ENCODE data around the gene KCNMA1. TPM values are rescaled to one million over a fixed set of nuclear protein-coding genes. Genes with fewer than 3 reads are reported as not detected.

The KCNMA1 gene
- total RNA-seq, 1 donor from 2014 or later: 87.6 TPM

DNA sequence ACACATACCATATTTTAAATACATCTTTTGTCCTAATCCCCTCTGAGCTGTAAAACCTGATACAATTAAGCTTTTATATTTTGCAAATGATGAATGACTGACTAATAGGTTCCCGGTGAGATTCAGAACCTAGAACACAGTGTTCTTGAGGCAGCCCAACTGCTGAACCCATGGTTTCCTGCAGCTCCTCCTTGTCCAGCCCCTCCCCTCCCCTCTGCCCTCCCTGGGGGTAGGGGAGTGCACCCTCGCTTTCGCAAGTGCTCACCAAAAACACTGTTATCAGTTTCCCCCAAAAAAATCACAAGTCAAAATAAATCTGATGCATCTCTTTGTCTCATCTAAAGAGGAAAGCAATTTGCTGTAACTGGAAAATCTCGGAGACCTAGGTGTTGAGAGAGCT, 602.8 kb downstream of the KCNMA1 start:
- no peaks in the 10 kb centered on the region for H3K9me3 Mint-ChIP-seq (ENCODE audit: low read depth)
- no peak for TF ChIP-seq CTCF (IDR thresholded peaks at IDR 0.05)
- H3K4me3 Mint-ChIP-seq (ENCODE audit: unreplicated experiment): no peak overlapping the region
- H3K27me3 Mint-ChIP-seq (ENCODE audit: low read depth): no peaks in the 10 kb centered on the region
- H3K36me3 Mint-ChIP-seq (ENCODE audit: low read depth): peaks cover 3% of the 10 kb centered on the region
- no peak for DNase-seq (ENCODE audit: low spot score)
- H3K4me1 Mint-ChIP-seq (ENCODE audit: low read depth): no peaks in the 10 kb centered on the region
- H3K27ac Mint-ChIP-seq (ENCODE audit: unreplicated experiment): no peak overlapping the region

- no peak for DNase-seq (ENCODE audit: low spot score)
- no peak for TF ChIP-seq CTCF (IDR thresholded peaks at IDR 0.05)
- Mint-ChIP-seq H3K27me3 (ENCODE audit: low read depth) (no peaks in the 10 kb centered on the region), H3K4me3 (ENCODE audit: unreplicated experiment) (no peak overlapping the region), H3K27ac (ENCODE audit: unreplicated experiment) (no peak overlapping the region), H3K9me3 (ENCODE audit: low read depth) (no peaks in the 10 kb centered on the region), H3K36me3 (ENCODE audit: low read depth) (peaks cover 3% of the 10 kb centered on the region), H3K4me1 (ENCODE audit: low read depth) (no peaks in the 10 kb centered on the region)
Measured at GRCh38 chr10:77034240-77034639, 603.4 kb downstream of the KCNMA1 start.

DNA sequence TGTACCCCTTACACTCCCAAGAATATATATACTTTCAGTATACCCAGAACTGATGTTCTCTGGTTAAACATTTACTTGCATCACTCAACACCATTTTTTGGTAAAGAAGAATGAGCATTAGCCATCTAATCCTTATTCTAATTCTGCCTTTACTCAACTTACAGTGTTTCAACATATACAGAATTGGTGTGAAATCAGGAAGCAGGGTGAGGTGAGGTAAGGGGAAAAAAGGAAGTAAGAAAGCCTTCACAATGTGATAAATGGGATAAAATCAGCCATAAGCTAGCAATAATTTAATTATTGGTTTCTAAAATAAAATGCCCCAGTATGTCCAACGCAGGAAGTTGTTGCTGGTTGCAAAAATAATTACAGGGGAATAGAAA, 605.4 kb downstream of the KCNMA1 start:
- no peak for DNase-seq (ENCODE audit: low spot score)
- Mint-ChIP-seq H3K4me3 (ENCODE audit: unreplicated experiment) (no peak overlapping the region), H3K36me3 (ENCODE audit: low read depth) (peaks cover 2% of the 10 kb centered on the region), H3K27ac (ENCODE audit: unreplicated experiment) (no peak overlapping the region), H3K4me1 (ENCODE audit: low read depth) (no peaks in the 10 kb centered on the region), H3K9me3 (ENCODE audit: low read depth) (no peaks in the 10 kb centered on the region), H3K27me3 (ENCODE audit: low read depth) (no peaks in the 10 kb centered on the region)
- TF ChIP-seq CTCF (IDR thresholded peaks at IDR 0.05): no peak

- no peak overlapping the region for H3K27ac Mint-ChIP-seq (ENCODE audit: unreplicated experiment)
- TF ChIP-seq CTCF (IDR thresholded peaks at IDR 0.05): no peak
Measured at GRCh38 chr10:77031531-77032187, 605.9 kb downstream of the KCNMA1 start.

GRCh38 chr10:77030974-77031373, 606.6 kb downstream of the KCNMA1 start:
- DNase-seq (ENCODE audit: low spot score): no peak
- Mint-ChIP-seq H3K9me3 (ENCODE audit: low read depth) (no peaks in the 10 kb centered on the region), H3K36me3 (ENCODE audit: low read depth) (peaks cover 3% of the 10 kb centered on the region), H3K4me1 (ENCODE audit: low read depth) (no peaks in the 10 kb centered on the region), H3K27ac (ENCODE audit: unreplicated experiment) (no peak overlapping the region), H3K27me3 (ENCODE audit: low read depth) (no peaks in the 10 kb centered on the region), H3K4me3 (ENCODE audit: unreplicated experiment) (no peak overlapping the region)
- no peak for TF ChIP-seq CTCF (IDR thresholded peaks at IDR 0.05)

More at GRCh38 chr10:77031531-77032187, 605.9 kb downstream of the KCNMA1 start:
- peaks cover 4% of the 10 kb centered on the region for H3K36me3 Mint-ChIP-seq (ENCODE audit: low read depth)
- no peak for DNase-seq (ENCODE audit: low spot score)
- no peaks in the 10 kb centered on the region for H3K27me3 Mint-ChIP-seq (ENCODE audit: low read depth)
- no peaks in the 10 kb centered on the region for H3K9me3 Mint-ChIP-seq (ENCODE audit: low read depth)
- H3K4me3 Mint-ChIP-seq (ENCODE audit: unreplicated experiment): no peak overlapping the region
- no peaks in the 10 kb centered on the region for H3K4me1 Mint-ChIP-seq (ENCODE audit: low read depth)

All from chondrocyte (in vitro differentiated cells).